OCI-LY7 (cell line): ENCODE data around the gene HEMGN. TPM values are rescaled to one million over a fixed set of nuclear protein-coding genes. Genes with fewer than 3 reads are reported as not detected.
A peak's percentile ranks its signal among the peaks of the same experiment; 100 is the strongest.

Experiments used
- BruUV-seq: library from RNA; stranded (reverse); fragments of 400-500 nt; replicated peaks from 2 replicates; lab custom pipeline; 2021; lab: Mats Ljungman, UMichigan
- CTCF ChIA-PET: fragments of 300-600 bp; sonication (Branson Sonifier 250); formaldehyde crosslinking; loops from one replicate; lab custom pipeline; 2022; ENCODE audit warnings: antibody characterized with exemption; ENCODE audit not compliant: unreplicated experiment; lab: Charles Lee
- POLR2A ChIA-PET: fragments of 300-600 bp; sonication (Branson Sonifier 250); formaldehyde crosslinking; loops from one replicate; lab custom pipeline; 2022; ENCODE audit warnings: antibody characterized with exemption; lab: Charles Lee
- DNase-seq: peaks from one replicate; pipeline ENCODE4 v3.0.0-alpha.2; 2015; ENCODE audit warnings: low spot score
- H2AFZ ChIP-seq: fragments of 200-600 bp; sonication (generic), shearing (Covaris generic); 2 replicates; pipeline ENCODE4 v1.6.1; 2014; ENCODE audit warnings: mild to moderate bottlenecking, antibody characterized with exemption, low read length, moderate library complexity
- H3K27ac ChIP-seq: fragments of 200-600 bp; sonication (generic); 2 replicates; pipeline ENCODE4 v1.5.1; 2014; ENCODE audit warnings: mixed run types, low read depth, mild to moderate bottlenecking, moderate library complexity, low read length, inconsistent platforms; ENCODE audit not compliant: poor library complexity, severe bottlenecking
- H3K36me3 ChIP-seq: fragments of 200-600 bp; sonication (generic); 2 replicates; pipeline ENCODE4 v1.6.1; 2014; ENCODE audit warnings: mild to moderate bottlenecking, antibody characterized with exemption, low read length, moderate library complexity, mixed read lengths; ENCODE audit not compliant: insufficient read depth
- H3K4me1 ChIP-seq: fragments of 200-600 bp; sonication (generic); 2 replicates; pipeline ENCODE4 v1.5.1; 2014; ENCODE audit warnings: mild to moderate bottlenecking, low read length; ENCODE audit not compliant: insufficient read depth, poor library complexity, severe bottlenecking
- H3K4me2 ChIP-seq: fragments of 200-600 bp; sonication (generic); 2 replicates; pipeline ENCODE4 v1.6.1; 2014; ENCODE audit warnings: mild to moderate bottlenecking, low read length
- H3K4me3 ChIP-seq: fragments of 200-600 bp; sonication (generic); 2 replicates; pipeline ENCODE4 v1.5.1; 2014; ENCODE audit warnings: mild to moderate bottlenecking, low read depth, low read length; ENCODE audit not compliant: poor library complexity, severe bottlenecking
- H3K79me2 ChIP-seq: fragments of 200-600 bp; sonication (generic); 2 replicates; pipeline ENCODE4 v1.6.1; 2016; ENCODE audit warnings: low read depth, mild to moderate bottlenecking, low read length, moderate library complexity, mixed read lengths; ENCODE audit not compliant: insufficient read depth
- H3K9me2 ChIP-seq: fragments of 200-600 bp; sonication (generic); 2 replicates; pipeline ENCODE4 v1.6.1; 2016; ENCODE audit warnings: mild to moderate bottlenecking, low read length, mixed read lengths; ENCODE audit not compliant: insufficient read depth
- H3K9me3 ChIP-seq: fragments of 200-600 bp; sonication (generic); 2 replicates; pipeline ENCODE4 v1.6.1; 2014; ENCODE audit warnings: mild to moderate bottlenecking, mixed run types, low read length, mixed read lengths
- H4K20me1 ChIP-seq: fragments of 200-600 bp; sonication (generic); 2 replicates; pipeline ENCODE4 v1.6.1; 2014; ENCODE audit warnings: mild to moderate bottlenecking, antibody characterized with exemption, low read length, moderate library complexity, mixed read lengths; ENCODE audit not compliant: insufficient read depth
- CTCF ChIP-seq: fragments of 200-600 bp; sonication (generic); conservative IDR thresholded peaks from 2 replicates; pipeline ENCODE4 v1.5.1; 2014; ENCODE audit warnings: mild to moderate bottlenecking, antibody characterized with exemption, low read length, moderate library complexity, mixed read lengths
- EZH2phosphoT487 ChIP-seq: fragments of 200-600 bp; sonication (generic); IDR thresholded peaks from 2 replicates; pipeline ENCODE4 v1.6.1; 2018; ENCODE audit warnings: low read depth, borderline replicate concordance, mild to moderate bottlenecking, mixed run types, antibody characterized with exemption, low read length, moderate library complexity, mixed read lengths
- intact Hi-C: fragments of 100-400 bp; cut with micrococcal nuclease; formaldehyde crosslinking; loops from one replicate; pipeline ENCODE4 v1.10.0; 2022; ENCODE audit not compliant: unreplicated experiment
- total RNA-seq, 2 experiments: library from RNA; depleted of rRNA in 1 of 2; stranded (reverse); fragments of >200 nt in 1 of 2; shearing (Covaris generic) in 1 of 2; gene quantifications; 2 replicates each; pipeline ENCODE4 v1.2.3, GENCODE V29; 2014 to 2022

The HEMGN gene
- total RNA-seq, 2 experiments from 2014 or later: 3.8 to 5.4 TPM

- DNase-seq: peak; percentile 29
- H3K4me1 ChIP-seq: peaks cover 57% of the 10 kb centered on the region
- intact Hi-C loops: loop anchor here (2.0 kb wide), 1 partner anchor 121 kb away; no protein-coding TSS in a partner anchor
- no peak for TF ChIP-seq CTCF
- peaks cover 49% of the 10 kb centered on the region for H3K79me2 ChIP-seq
- TSS peak; percentile 86 for BruUV-seq
- no peaks in the 10 kb centered on the region for H3K9me2 ChIP-seq
- peak overlapping the region; percentile 87 for H3K4me2 ChIP-seq
- ChIA-PET POLR2A (interaction anchor here (0.5 to 4.5 kb wide), 16 partner anchors 10 to 124 kb away, joined by 3 to 39 read pairs (median 4); partner anchors contain the start of genes HEMGN and TRMO), CTCF (interaction anchor here (0.8 to 1.1 kb wide), 2 partner anchors 56 to 58 kb away, joined by 3 to 4 read pairs; no protein-coding TSS in a partner anchor)
- peaks cover 27% of the 10 kb centered on the region; the same call in 1 of the 2 replicates for H3K36me3 ChIP-seq
- H4K20me1 ChIP-seq: peaks cover 10% of the 10 kb centered on the region
- no peaks in the 10 kb centered on the region for H3K9me3 ChIP-seq
- peak overlapping the region; percentile 20; the same call in 1 of the 2 replicates for H2AFZ ChIP-seq
- peak overlapping the region; percentile 92 for H3K4me3 ChIP-seq
- H3K27ac ChIP-seq: peak overlapping the region; percentile 84
These were observed 44.1 kb upstream of the HEMGN start for GRCh38 chr9:97981846-97982682.

GRCh38 chr9:97980918-97981845 lies 43.2 kb upstream of the HEMGN start:
- BruUV-seq: no TSS peak
- Histone ChIP-seq H2AFZ (peak overlapping the region; percentile 3; the same call in 1 of the 2 replicates), H3K9me3 (no peaks in the 10 kb centered on the region), H4K20me1 (peaks cover 1% of the 10 kb centered on the region; the same call in 1 of the 2 replicates), H3K4me1 (peaks cover 48% of the 10 kb centered on the region), H3K79me2 (peaks cover 40% of the 10 kb centered on the region), H3K9me2 (no peaks in the 10 kb centered on the region), H3K4me3 (peak overlapping the region; percentile 92), H3K27ac (peak overlapping the region; percentile 84), H3K4me2 (peak overlapping the region; percentile 87), H3K36me3 (peaks cover 19% of the 10 kb centered on the region; the same call in 1 of the 2 replicates)
- ChIA-PET POLR2A (interaction anchor here (0.6 to 4.5 kb wide), 15 partner anchors 10 to 64 kb away, joined by 3 to 39 read pairs (median 4); partner anchors contain the start of gene HEMGN), CTCF (interaction anchor here (1.1 kb wide), 1 partner anchor 57 kb away, joined by 3 read pairs; no protein-coding TSS in a partner anchor)
- TF ChIP-seq EZH2phosphoT487: no peak
- no peak for TF ChIP-seq CTCF
- peak; percentile 26 for DNase-seq
- intact Hi-C loops: no loop called here
